ENCODE measurements around the gene ARHGAP10.

ARHGAP10 gene

DNA sequence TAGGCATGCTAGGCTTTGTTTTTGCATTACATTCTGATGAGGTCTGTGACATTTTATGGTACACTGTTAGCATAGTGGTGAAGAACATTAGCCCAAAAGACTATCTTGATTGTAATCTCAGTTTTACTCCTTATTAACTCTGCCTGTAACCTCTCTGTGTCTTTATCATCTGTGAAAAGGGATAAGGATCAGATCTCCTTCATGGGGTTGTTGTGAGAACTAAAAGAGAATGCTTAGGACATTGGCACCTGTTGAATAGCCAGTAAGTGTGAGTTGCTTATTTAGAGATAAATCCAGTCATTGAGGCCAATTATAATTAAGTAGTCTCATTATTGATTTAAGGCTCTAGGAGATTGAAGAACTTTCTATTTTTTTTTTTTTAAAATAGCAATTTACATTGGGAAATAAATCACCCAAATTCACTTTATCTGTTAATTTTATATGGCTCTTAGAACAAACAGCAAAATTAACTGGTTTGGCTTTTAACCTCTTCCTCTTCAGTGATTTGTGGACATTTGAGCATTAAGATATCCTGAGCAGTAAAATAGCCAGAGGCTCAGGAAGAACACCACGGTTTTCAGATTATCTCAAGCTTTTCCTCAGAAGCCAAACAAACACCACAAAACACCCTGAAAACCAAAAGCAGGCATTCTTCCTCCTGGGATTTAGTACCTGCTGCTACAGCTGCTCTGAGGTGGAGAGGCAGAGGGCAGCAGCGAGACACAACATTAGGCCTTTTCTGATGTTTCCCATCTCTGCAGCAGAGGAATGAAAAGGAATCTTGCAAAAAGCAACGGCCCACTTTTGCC, 192.9 kb downstream of the ARHGAP10 start:
- H3K27ac Mint-ChIP-seq, result no peak overlapping the region
- H3K9me3 Mint-ChIP-seq, result no peaks in the 10 kb centered on the region
- H3K36me3 Mint-ChIP-seq (ENCODE audit: low read depth), result no peaks in the 10 kb centered on the region
- no peak overlapping the region for H3K4me3 Mint-ChIP-seq
- no peaks in the 10 kb centered on the region for H3K27me3 Mint-ChIP-seq
- H3K4me1 Mint-ChIP-seq (ENCODE audit: low read depth), result no peaks in the 10 kb centered on the region

DNA sequence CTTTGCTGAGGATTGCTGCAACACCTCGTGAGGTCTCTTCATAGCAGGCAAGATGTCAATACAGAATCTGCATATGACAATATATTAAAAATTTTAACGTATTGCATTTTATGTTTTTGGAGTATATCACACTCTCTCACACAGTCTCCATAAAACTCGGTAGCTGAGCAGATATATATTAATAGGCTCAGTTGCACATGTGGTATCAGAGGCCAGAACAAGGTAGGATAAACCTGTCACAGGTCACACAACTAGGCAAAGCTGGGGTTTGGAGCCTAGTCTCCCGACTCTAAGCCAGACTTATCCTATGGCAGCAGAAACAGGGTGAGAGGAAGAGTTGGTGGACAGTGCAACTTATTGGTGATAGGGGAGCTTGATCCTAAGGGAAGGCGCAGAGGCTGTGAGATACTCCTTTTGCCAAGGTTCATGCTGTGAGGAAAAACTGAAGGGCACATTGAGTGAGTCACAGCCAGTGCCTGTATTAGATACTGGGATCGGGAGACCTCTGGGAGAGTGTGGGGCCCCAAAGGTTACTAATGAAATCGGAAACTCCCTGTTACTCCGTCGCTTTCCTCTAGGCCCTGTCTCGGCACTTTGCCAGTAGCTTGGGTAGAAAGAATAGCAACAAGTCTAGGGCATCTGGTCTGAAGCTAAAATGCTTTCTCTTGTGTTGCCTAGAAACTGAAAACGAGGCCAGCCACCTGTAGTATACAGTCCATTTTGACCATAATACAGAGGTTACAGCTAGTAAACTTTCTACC, 195.7 kb downstream of the ARHGAP10 start:
- H3K4me1 Mint-ChIP-seq (ENCODE audit: low read depth), result no peaks in the 10 kb centered on the region
- H3K27ac Mint-ChIP-seq, result no peak overlapping the region
- no peak overlapping the region for H3K4me3 Mint-ChIP-seq
- no peaks in the 10 kb centered on the region for H3K27me3 Mint-ChIP-seq
- no peaks in the 10 kb centered on the region for H3K36me3 Mint-ChIP-seq (ENCODE audit: low read depth)
- no peaks in the 10 kb centered on the region for H3K9me3 Mint-ChIP-seq

DNA sequence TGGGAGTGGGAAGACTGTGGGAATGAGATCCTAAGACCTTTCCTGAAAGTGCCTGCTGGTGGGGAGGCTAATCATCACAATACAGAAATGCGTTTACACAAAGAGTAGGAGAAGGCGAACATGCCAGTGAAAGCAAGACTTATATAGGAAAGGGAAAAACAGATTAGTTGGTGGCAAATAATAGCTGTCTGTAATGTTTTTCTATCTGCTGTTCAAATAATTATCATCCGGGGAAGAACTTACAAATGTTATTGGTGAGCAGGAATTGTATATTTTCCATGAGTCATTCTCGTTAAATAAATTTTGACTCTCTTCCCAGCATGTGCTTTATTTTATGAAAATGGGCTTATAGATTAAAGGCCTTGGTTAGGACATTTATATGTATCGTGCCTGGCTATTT, 196.5 kb downstream of the ARHGAP10 start:
- Mint-ChIP-seq H3K9me3 (no peaks in the 10 kb centered on the region), H3K36me3 (ENCODE audit: low read depth) (no peaks in the 10 kb centered on the region), H3K27me3 (no peaks in the 10 kb centered on the region), H3K27ac (no peak overlapping the region), H3K4me3 (no peak overlapping the region), H3K4me1 (ENCODE audit: low read depth) (no peaks in the 10 kb centered on the region)

DNA sequence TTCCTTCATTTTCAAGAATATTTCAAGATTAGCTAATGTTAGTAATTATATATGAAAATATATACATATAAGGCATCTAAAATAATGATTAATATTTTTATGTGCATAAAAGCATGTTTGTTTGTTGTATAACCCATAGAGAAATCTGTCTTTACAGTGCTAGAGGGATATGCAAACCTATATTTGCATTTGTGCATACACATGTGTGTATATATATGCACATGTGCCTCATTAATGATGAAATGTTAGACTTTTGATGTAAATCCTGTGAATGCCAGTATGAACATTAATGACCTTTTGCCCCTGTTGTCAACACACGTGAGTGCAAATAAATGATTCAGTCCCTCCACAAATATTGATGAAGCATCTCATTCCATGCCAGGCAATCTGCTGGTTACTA, 197.9 kb downstream of the ARHGAP10 start:
- no peaks in the 10 kb centered on the region for H3K9me3 Mint-ChIP-seq
- no peaks in the 10 kb centered on the region for H3K36me3 Mint-ChIP-seq (ENCODE audit: low read depth)
- no peaks in the 10 kb centered on the region for H3K27me3 Mint-ChIP-seq
- no peak overlapping the region for H3K4me3 Mint-ChIP-seq
- no peak overlapping the region for H3K27ac Mint-ChIP-seq
- no peaks in the 10 kb centered on the region for H3K4me1 Mint-ChIP-seq (ENCODE audit: low read depth)

DNA sequence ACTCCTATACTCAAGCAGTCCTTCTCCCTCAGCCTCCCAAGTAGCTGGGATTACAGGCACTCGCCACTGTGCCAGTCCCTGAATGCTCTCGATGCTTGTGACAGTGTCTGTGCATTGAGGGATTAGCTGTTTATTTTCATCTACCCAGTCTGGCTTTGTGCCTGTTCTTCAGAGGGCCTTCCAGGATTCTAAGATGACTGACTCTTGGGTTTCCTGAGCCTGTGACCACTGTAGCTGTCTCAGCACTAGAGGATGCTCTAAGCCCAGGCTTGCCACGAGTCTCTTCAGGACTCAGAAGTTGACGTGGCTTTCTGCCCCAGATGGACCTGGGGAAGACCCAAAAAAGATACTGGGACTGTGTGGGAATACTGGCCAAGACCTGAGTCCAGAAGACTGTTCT, 201.4 kb downstream of the ARHGAP10 start:
- no peaks in the 10 kb centered on the region for H3K27me3 Mint-ChIP-seq
- no peak overlapping the region for H3K27ac Mint-ChIP-seq
- H3K9me3 Mint-ChIP-seq, result no peaks in the 10 kb centered on the region
- no peak overlapping the region for H3K4me3 Mint-ChIP-seq
- no peaks in the 10 kb centered on the region for H3K4me1 Mint-ChIP-seq (ENCODE audit: low read depth)
- H3K36me3 Mint-ChIP-seq (ENCODE audit: low read depth), result no peaks in the 10 kb centered on the region

DNA sequence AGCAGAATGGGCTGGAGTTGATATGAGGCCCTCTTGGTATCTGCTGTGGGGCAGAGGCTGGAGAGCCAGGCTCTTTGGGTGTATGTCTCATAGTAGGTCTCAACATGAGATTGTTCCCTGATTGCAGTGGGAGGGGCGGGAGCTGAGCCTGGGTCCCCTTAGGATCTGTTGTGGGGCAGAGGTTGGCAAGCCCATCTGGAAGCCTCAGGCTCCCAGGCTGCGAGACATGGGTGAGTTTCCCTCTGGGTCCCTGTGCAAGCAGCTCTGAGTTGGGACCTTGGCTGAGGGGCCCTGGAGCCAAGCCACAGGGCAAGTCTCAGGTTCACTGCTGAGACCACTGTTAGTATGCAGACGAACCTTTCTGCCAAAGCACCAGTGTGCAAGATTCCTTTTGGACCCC, 201.9 kb downstream of the ARHGAP10 start:
- Mint-ChIP-seq H3K27ac (no peak overlapping the region), H3K36me3 (ENCODE audit: low read depth) (no peaks in the 10 kb centered on the region), H3K27me3 (no peaks in the 10 kb centered on the region), H3K9me3 (no peaks in the 10 kb centered on the region), H3K4me1 (ENCODE audit: low read depth) (no peaks in the 10 kb centered on the region), H3K4me3 (no peak overlapping the region)

DNA sequence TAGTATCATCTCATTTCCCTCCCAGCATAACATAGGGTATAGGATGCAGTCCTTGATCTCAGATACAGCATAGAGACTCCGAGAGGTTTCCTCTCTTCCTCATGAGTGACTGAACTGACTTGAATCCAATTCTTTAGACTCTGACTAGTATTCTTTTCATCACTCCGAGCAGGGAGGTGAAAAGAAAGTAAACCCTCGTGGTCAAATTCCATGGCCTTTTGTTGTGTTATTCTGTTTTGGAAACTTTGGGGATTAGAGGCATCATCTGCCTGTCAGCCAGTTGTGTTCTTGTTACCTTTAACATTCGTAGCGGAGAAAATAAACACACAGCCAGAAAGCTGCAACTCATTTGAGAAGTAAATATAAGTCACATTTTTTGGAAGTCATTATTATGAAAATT, 206.6 kb downstream of the ARHGAP10 start:
- Mint-ChIP-seq H3K4me1 (ENCODE audit: low read depth) (peaks cover 12% of the 10 kb centered on the region), H3K27ac (no peak overlapping the region), H3K27me3 (no peaks in the 10 kb centered on the region), H3K36me3 (ENCODE audit: low read depth) (no peaks in the 10 kb centered on the region), H3K4me3 (no peak overlapping the region), H3K9me3 (no peaks in the 10 kb centered on the region)

DNA sequence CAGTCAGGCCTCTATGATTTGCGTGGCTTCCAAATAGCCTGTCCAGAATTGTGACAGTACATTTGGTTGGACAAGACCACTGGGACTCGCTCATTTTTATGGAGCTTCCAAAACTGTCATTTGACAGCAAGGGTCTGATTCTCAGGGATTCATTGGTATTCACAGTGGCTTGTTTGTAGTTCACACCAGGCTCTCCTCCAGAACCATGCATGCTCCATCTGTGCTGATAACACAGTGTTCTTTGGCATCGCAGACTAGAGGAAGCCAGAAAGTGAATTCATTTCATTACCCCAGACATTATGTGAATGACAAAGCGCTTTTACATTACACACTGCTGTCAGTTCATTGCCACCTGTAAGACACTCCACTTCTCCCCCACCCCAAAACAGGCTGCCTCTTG, 208.3 kb downstream of the ARHGAP10 start:
- Mint-ChIP-seq H3K27me3 (no peaks in the 10 kb centered on the region), H3K36me3 (ENCODE audit: low read depth) (no peaks in the 10 kb centered on the region), H3K4me1 (ENCODE audit: low read depth) (peaks cover 29% of the 10 kb centered on the region), H3K4me3 (no peak overlapping the region), H3K9me3 (no peaks in the 10 kb centered on the region), H3K27ac (no peak overlapping the region)

DNA sequence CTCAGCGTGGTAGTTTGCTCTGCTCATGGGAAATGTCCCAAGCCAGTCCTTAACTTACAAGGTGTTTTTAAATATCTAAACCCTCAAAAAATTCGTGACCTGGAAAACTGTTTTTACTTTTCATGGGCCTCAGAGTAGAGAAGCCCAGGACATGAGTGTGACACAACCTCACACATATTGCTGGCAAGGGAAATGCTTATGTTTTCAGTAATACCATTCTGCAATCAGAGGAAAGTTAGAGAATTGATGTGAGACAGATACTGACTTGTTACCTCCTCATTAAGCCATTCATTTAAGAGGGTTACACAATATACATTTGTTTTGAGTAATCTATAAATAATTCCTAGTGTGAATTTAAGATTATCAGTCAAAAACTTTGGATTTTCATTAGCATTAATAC, 209.5 kb downstream of the ARHGAP10 start:
- H3K4me3 Mint-ChIP-seq, result no peak overlapping the region
- no peaks in the 10 kb centered on the region for H3K27me3 Mint-ChIP-seq
- no peak overlapping the region for H3K27ac Mint-ChIP-seq
- H3K9me3 Mint-ChIP-seq, result peaks cover 4% of the 10 kb centered on the region
- no peaks in the 10 kb centered on the region for H3K36me3 Mint-ChIP-seq (ENCODE audit: low read depth)
- H3K4me1 Mint-ChIP-seq (ENCODE audit: low read depth), result peaks cover 31% of the 10 kb centered on the region

DNA sequence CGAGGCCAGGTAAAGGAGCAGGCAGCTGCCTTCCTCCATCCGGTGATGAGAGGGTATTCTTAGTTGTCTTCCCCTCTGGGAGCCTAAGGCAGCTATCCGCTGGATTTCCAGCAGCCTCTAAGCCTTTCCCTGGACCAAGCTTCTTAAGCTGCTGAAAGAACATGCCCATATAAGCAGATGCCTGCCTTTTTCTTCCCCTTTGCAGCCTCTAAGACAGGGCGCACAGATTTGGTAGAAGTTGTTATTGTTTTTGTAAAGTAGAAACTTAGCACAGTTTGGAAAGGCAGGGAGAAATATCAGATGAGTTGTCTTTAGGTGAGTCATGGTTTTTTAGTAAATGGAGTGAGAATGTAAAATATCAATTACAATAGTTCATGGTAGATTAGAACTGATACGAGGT, 210.8 kb downstream of the ARHGAP10 start:
- H3K36me3 Mint-ChIP-seq (ENCODE audit: low read depth), result peaks cover 4% of the 10 kb centered on the region

DNA sequence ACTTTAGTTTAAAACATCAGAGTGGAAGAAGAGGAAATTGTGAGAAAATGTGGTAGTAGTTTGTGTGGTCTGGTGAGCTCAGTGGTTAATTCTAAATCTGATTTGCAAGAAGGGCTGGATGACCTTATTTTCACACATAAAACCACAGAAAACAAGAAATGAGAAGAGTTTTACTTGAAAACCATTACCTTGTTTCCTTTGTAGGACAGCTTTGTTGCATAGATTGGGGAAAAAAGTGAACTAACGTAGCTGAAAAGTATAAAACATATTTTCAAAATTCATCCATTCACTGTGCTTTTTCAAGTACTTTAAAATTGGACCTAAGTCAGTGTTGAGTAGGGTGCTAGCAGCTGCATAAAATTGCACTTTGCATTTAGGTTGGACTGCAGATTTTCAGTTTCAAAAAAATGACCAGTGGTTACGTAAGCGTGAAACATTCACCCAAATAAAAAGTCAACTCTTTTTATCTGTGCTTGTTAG, 211.3 kb downstream of the ARHGAP10 start:
- H3K9me3 Mint-ChIP-seq, result peaks cover 4% of the 10 kb centered on the region
- H3K27me3 Mint-ChIP-seq, result no peaks in the 10 kb centered on the region
- H3K27ac Mint-ChIP-seq, result no peak overlapping the region
- peaks cover 31% of the 10 kb centered on the region for H3K4me1 Mint-ChIP-seq (ENCODE audit: low read depth)
- H3K4me3 Mint-ChIP-seq, result peak overlapping the region; percentile 30
- H3K36me3 Mint-ChIP-seq (ENCODE audit: low read depth), result peaks cover 4% of the 10 kb centered on the region

More for the DNA sequence above, 210.8 kb downstream of the ARHGAP10 start:
- Mint-ChIP-seq H3K9me3 (peaks cover 4% of the 10 kb centered on the region), H3K27me3 (no peaks in the 10 kb centered on the region), H3K27ac (no peak overlapping the region), H3K4me1 (ENCODE audit: low read depth) (peaks cover 31% of the 10 kb centered on the region), H3K4me3 (peak overlapping the region; percentile 30)

DNA sequence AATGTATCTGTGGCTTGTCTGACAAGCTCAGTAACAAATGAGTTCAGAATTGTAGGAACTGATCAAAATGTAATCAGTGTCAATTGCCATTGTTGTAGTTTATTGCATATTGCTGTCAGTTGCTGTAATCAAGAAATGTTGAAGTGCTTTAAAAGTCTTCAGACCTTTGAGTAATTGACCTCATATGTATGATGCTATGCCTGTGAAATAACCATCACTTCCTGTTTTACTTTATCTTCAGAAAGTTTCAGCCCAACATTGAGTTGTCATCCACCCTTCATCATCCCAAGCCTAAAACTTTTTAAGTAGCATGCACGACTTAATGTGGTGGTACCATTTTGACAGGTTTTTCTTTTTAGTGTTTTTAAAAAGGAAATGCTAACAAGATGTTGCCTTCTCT, 212.4 kb downstream of the ARHGAP10 start:
- Mint-ChIP-seq H3K4me1 (ENCODE audit: low read depth) (peaks cover 31% of the 10 kb centered on the region), H3K27me3 (no peaks in the 10 kb centered on the region)

DNA sequence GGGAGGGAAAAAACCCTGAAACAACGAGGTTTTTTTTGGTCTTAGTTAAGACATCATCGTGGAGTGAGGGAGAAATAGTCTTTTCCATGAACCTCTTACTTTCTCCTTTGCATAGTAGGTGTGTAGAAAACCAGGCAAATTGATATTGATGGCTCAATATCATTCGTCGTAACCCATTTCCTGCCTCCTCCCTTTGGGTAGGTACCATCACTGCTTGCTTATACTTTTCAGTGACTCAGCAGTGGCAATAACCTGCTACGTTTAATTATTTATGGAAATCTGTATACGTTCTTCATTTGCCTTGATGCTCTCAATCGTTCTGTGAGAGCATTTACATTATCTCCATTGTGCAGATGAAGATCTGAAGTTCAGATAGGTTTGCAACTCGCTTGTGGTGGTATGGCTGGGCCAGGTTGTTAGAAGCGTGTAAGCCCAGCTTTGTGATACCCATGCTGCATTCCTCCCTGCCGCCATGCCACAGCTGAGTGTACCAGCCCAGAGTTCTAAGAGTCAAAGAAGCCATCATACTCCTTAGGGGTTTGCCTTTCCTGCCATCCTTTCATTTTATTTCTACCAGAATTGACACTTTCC, 212.9 kb downstream of the ARHGAP10 start:
- Mint-ChIP-seq H3K27me3 (no peaks in the 10 kb centered on the region), H3K4me1 (ENCODE audit: low read depth) (peaks cover 31% of the 10 kb centered on the region), H3K4me3 (no peak overlapping the region), H3K9me3 (peaks cover 4% of the 10 kb centered on the region), H3K27ac (no peak overlapping the region), H3K36me3 (ENCODE audit: low read depth) (peaks cover 4% of the 10 kb centered on the region)

More for the DNA sequence above, 212.4 kb downstream of the ARHGAP10 start:
- H3K9me3 Mint-ChIP-seq, result peaks cover 4% of the 10 kb centered on the region
- no peak overlapping the region for H3K4me3 Mint-ChIP-seq
- H3K36me3 Mint-ChIP-seq (ENCODE audit: low read depth), result peaks cover 4% of the 10 kb centered on the region
- no peak overlapping the region for H3K27ac Mint-ChIP-seq

DNA sequence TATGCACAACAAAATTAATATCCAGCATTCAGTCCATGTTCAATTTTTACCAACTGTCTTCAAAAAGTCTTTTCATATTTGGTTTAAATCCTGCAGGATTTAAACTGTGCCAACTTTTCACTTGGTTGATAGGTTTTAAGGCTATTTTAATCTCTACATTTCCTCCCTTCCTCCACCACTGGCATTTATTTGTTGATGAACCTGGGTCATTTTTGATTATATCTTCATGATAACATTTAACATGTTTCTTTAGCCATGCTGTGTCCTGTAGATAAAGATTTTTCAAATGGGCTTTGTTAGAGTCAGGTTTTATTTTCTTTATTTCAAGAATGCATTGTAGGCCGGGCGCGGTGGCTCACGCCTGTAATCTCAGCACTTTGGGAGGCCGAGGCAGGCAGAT, 216.4 kb downstream of the ARHGAP10 start:
- Mint-ChIP-seq H3K36me3 (ENCODE audit: low read depth) (peaks cover 8% of the 10 kb centered on the region), H3K4me1 (ENCODE audit: low read depth) (peaks cover 20% of the 10 kb centered on the region), H3K9me3 (peaks cover 4% of the 10 kb centered on the region), H3K27ac (no peak overlapping the region), H3K27me3 (no peaks in the 10 kb centered on the region), H3K4me3 (no peak overlapping the region)

DNA sequence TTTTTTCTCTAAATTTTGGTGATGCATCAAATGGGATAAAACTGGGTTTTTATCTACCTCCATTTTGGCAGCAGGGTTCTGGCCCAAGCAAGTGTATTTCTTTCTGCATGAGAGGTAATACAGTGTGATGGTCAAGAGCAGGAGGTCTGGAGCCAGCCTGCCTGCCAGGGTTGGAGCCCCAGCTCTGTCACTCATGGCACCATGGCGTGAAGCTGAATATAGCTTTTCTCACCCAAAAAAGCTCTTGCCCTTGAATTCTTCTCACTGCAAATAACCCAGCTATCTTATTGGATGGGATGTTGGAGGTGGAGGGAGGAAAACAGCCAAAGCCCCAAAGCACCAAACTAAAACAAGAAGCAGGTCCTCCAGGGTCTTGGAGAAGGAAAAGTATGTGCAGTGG, 218.4 kb downstream of the ARHGAP10 start:
- H3K9me3 Mint-ChIP-seq, result peaks cover 4% of the 10 kb centered on the region
- no peak overlapping the region for H3K4me3 Mint-ChIP-seq
- no peaks in the 10 kb centered on the region for H3K27me3 Mint-ChIP-seq
- H3K4me1 Mint-ChIP-seq (ENCODE audit: low read depth), result peaks cover under 1% of the 10 kb centered on the region
- peaks cover 18% of the 10 kb centered on the region for H3K36me3 Mint-ChIP-seq (ENCODE audit: low read depth)
- H3K27ac Mint-ChIP-seq, result no peak overlapping the region

Data from stimulated activated naive CD8-positive, alpha-beta T cell treated with anti-CD3 and anti-CD28 coated beads, Interleukin-15, Interleukin-2, amounts not matched to agents 100 ng/mL and 50 ng/mL, for 24 hours (primary cell).